Lower leg skin (tissue), 3 donors: ENCODE data around the gene TAGLN2.

Experiments used
- CTCF ChIP-seq, 3 donors: fragments of 450-650 bp; IDR thresholded peaks; one replicate each; pipeline ENCODE4 v1.5.1; 2016; ENCODE audit warnings: antibody characterized with exemption in 3 of 3, mild to moderate bottlenecking in 3 of 3, moderate library complexity in 2 of 3
- POLR2A ChIP-seq, 2 donors: fragments of 450-650 bp; IDR thresholded peaks; one replicate each; pipeline ENCODE4 v1.6.1; 2016 to 2017; ENCODE audit warnings: antibody characterized with exemption in 2 of 2, mild to moderate bottlenecking in 1 of 2, moderate library complexity in 1 of 2

- TF ChIP-seq CTCF (IDR thresholded peaks at IDR 0.05), result no peak
- TF ChIP-seq POLR2A (IDR thresholded peaks at IDR 0.05), result no peak
Observed at GRCh38 chr1:159883134-159883533, 42.2 kb downstream of the TAGLN2 start.
